SK-N-SH (cell line): ENCODE data around the gene OR8A1. TPM values are rescaled to one million over a fixed set of nuclear protein-coding genes. Genes with fewer than 3 reads are reported as not detected.
"Not testable (repeated sequence)": the region's sequence is repeated elsewhere in the genome, so short reads cannot be mapped to it uniquely, and the experiment has no call there.

ENCODE experiments used
- CTCF ChIA-PET: fragments of 300-600, 350-600 bp; formaldehyde crosslinking; extraction: SDS; loops from one replicate; lab custom pipeline; 2021; lab: Yijun Ruan, JAX
- POLR2A ChIA-PET: fragments of 350-600 bp; sonication (Branson Sonifier 250); formaldehyde crosslinking; extraction: SDS; loops from one replicate; lab custom pipeline; 2020; ENCODE audit warnings: antibody characterized with exemption, inconsistent platforms; lab: Yijun Ruan, JAX
- DNase-seq: peaks from one replicate; pipeline ENCODE4 v3.0.0; 2012
- H2AFZ ChIP-seq: fragments of 200-600 bp; sonication (generic); 2 replicates; pipeline ENCODE4 v1.8.1; 2016; ENCODE audit warnings: antibody characterized with exemption, mild to moderate bottlenecking, low read depth
- H3F3A ChIP-seq: fragments of 200-600 bp; sonication (generic); replicated peaks from 2 replicates; pipeline ENCODE3; 2016; ENCODE audit warnings: antibody characterized with exemption, mild to moderate bottlenecking; ENCODE audit not compliant: insufficient read depth
- H3K27ac ChIP-seq, 2 experiments: fragments of 200-500 bp in 1 of 2; fragments of 200-600 bp in 1 of 2; sonication (Bioruptor generic) in 1 of 2; sonication (generic), shearing (Covaris generic) in 1 of 2; 2 replicates each; pipeline versions ENCODE4 v1.5.1 to v1.6.1; 2014 to 2016; ENCODE audit warnings: low read depth in 2 of 2, inconsistent platforms in 1 of 2, low read length in 1 of 2, mild to moderate bottlenecking in 1 of 2, mixed read lengths in 1 of 2
- H3K27me3 ChIP-seq: fragments of 200-600 bp; sonication (generic), shearing (Covaris generic); 2 replicates; pipeline ENCODE4 v1.6.1; 2016; ENCODE audit warnings: mixed run types; ENCODE audit not compliant: insufficient read depth
- H3K36me3 ChIP-seq, 2 experiments: fragments of 200-500 bp in 1 of 2; fragments of 200-600 bp in 1 of 2; sonication (Bioruptor generic) in 1 of 2; sonication (generic) in 1 of 2; replicated peaks in 1 of 2; 2 replicates each; pipeline versions ENCODE3 to v1.5.1; 2014 to 2016; ENCODE audit warnings: low read length in 1 of 2, mild to moderate bottlenecking in 1 of 2; ENCODE audit not compliant: insufficient read depth in 2 of 2, control insufficient read depth in 1 of 2
- H3K4me1 ChIP-seq, 2 experiments: fragments of 200-500 bp in 1 of 2; fragments of 200-600 bp in 1 of 2; sonication (Bioruptor generic) in 1 of 2; sonication (generic), shearing (Covaris generic) in 1 of 2; 2 replicates each; pipeline versions ENCODE4 v1.5.1 to v1.6.1; 2014 to 2016; ENCODE audit warnings: low read depth in 1 of 2, low read length in 1 of 2, mixed run types in 1 of 2; ENCODE audit not compliant: insufficient read depth in 2 of 2, control insufficient read depth in 1 of 2
- H3K4me2 ChIP-seq: fragments of 200-600 bp; sonication (generic), shearing (Covaris generic); 2 replicates; pipeline ENCODE4 v1.6.1; 2017; ENCODE audit warnings: mixed run types
- H3K4me3 ChIP-seq, 2 experiments: fragments of 200-500 bp in 1 of 2; fragments of 200-600 bp in 1 of 2; sonication (Bioruptor generic) in 1 of 2; sonication (generic), shearing (Covaris generic) in 1 of 2; 2 replicates each; pipeline versions ENCODE4 v1.5.1 to v1.8.1; 2014 to 2016; ENCODE audit warnings: low read depth in 2 of 2, inconsistent platforms in 1 of 2, low read length in 1 of 2, mild to moderate bottlenecking in 1 of 2, mixed read lengths in 1 of 2, moderate library complexity in 1 of 2
- H3K79me2 ChIP-seq: fragments of 200-600 bp; sonication (generic); 2 replicates; pipeline ENCODE4 v1.8.1; 2017; ENCODE audit warnings: mild to moderate bottlenecking; ENCODE audit not compliant: insufficient read depth
- H3K9ac ChIP-seq: fragments of 200-600 bp; sonication (generic); 2 replicates; pipeline ENCODE4 v1.6.1; 2017; ENCODE audit warnings: mixed run types
- H3K9me2 ChIP-seq: fragments of 200-600 bp; sonication (generic); 2 replicates; pipeline ENCODE4 v1.6.1; 2017; ENCODE audit warnings: mixed run types
- H3K9me3 ChIP-seq: fragments of 200-600 bp; sonication (generic); 2 replicates; pipeline ENCODE4 v1.6.1; 2017; ENCODE audit warnings: mixed run types, mild to moderate bottlenecking, moderate library complexity
- H4K20me1 ChIP-seq: fragments of 200-600 bp; sonication (generic); 2 replicates; pipeline ENCODE4 v1.6.1; 2017; ENCODE audit warnings: mild to moderate bottlenecking, mixed run types; ENCODE audit not compliant: insufficient read depth
- EP300 ChIP-seq, 2 experiments: IDR thresholded peaks; 2 replicates each; pipeline versions ENCODE4 v1.4.0 to v1.6.1; 2012; ENCODE audit warnings: borderline replicate concordance in 1 of 2, low read depth in 1 of 2, low read length in 1 of 2
- FOSL2 ChIP-seq: IDR thresholded peaks from 2 replicates; pipeline ENCODE4 v1.4.0; 2012; ENCODE audit warnings: low read depth, mild to moderate bottlenecking, moderate library complexity, borderline replicate concordance
- FOXM1 ChIP-seq: IDR thresholded peaks from 2 replicates; pipeline ENCODE4 v1.4.0; 2012; ENCODE audit warnings: low read depth, mild to moderate bottlenecking
- GABPA ChIP-seq: IDR thresholded peaks from 2 replicates; pipeline ENCODE4 v1.4.0; 2012; ENCODE audit warnings: low read depth, mild to moderate bottlenecking
- GATA2 ChIP-seq: sonication (generic); formaldehyde crosslinking; IDR thresholded peaks from 2 replicates; pipeline ENCODE4 v1.5.0; 2020; ENCODE audit warnings: mild to moderate bottlenecking, missing genetic modification reagents
- IRF3 ChIP-seq: fragments of 150-350 bp; IDR thresholded peaks from 2 replicates; pipeline ENCODE4 v1.6.1; 2016; ENCODE audit warnings: mild to moderate bottlenecking, low read depth, low read length
- MEF2A ChIP-seq: IDR thresholded peaks from 2 replicates; pipeline ENCODE4 v1.4.0; 2012; ENCODE audit warnings: low read depth, borderline replicate concordance
- NFIC ChIP-seq: IDR thresholded peaks from 2 replicates; pipeline ENCODE4 v1.4.0; 2012; ENCODE audit warnings: borderline replicate concordance
- RAD21 ChIP-seq: IDR thresholded peaks from 2 replicates; pipeline ENCODE4 v1.6.1; 2012; ENCODE audit warnings: mild to moderate bottlenecking, low read length
- RXRA ChIP-seq: IDR thresholded peaks from 2 replicates; pipeline ENCODE4 v1.4.0; 2012; ENCODE audit warnings: low read depth, mild to moderate bottlenecking, borderline replicate concordance
- SIN3A ChIP-seq: IDR thresholded peaks from 2 replicates; pipeline ENCODE4 v1.6.1; 2012; ENCODE audit warnings: low read depth, mild to moderate bottlenecking, low read length, moderate library complexity, borderline replicate concordance
- TAF1 ChIP-seq: IDR thresholded peaks from 2 replicates; pipeline ENCODE4 v1.6.1; 2012; ENCODE audit warnings: low read depth, mild to moderate bottlenecking, low read length, moderate library complexity, borderline replicate concordance
- TCF12 ChIP-seq: IDR thresholded peaks from 2 replicates; pipeline ENCODE4 v1.4.0; 2012
- WGBS: methylation state at CpG from one replicate; pipeline ENCODE4 v1.1.6; 2017; ENCODE audit warnings: low lambda C conversion rate; 5-methylcytosine and 5-hydroxymethylcytosine counted together
- polyA plus RNA-seq, 3 experiments: library from polyadenylated mRNA; depleted of rRNA; stranded (reverse); fragments of >200 nt; gene quantifications; 2 replicates each; pipeline ENCODE4 v1.2.3, GENCODE V29; 2012

OR8A1 gene
- polyA plus RNA-seq, 1 of the 3 experiments (the other 2 are of a cell fraction): not detected

DNA sequence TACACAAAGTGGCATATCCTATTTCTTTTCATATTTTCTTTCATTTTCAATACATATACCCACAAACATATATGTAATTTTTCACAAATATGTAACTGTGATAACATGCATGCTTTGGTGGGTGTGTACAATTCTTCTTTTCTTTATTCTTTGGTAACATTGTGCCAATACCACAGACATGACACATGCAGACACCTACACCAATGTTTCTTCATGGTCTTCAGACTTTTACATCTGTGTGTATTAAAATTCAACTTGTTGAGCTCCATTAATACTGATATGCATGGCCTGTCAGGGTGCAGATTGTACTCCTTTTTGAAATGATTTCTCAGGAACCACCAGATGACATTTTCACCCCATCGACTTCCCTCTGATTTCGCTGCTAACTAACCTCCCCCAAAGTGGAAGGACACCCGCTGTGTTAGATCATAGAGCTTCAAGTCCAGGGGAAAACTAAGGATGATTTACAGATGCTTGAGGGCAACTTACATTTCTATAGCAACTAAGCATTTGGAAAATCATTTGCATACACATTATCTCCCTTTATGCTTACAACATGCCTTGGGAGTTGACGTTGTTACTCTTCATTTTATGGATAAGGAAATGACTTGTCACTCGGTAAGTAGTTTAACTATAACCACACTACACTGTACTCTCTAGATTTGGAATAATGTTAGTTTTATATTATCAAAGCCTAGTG is 31.0 kb downstream of the OR8A1 start:
- Histone ChIP-seq H3K36me3 (no peaks in the 10 kb centered on the region), H2AFZ (no peak overlapping the region), H3K9ac (no peak overlapping the region), H3K4me3 (no peak overlapping the region), H3F3A (peaks cover 3% of the 10 kb centered on the region), H3K9me2 (no peaks in the 10 kb centered on the region), H3K4me1 (peaks cover 0 to 5% of the 10 kb centered on the region in 2 experiments; a peak in 1 of 4 replicates), H3K9me3 (no peaks in the 10 kb centered on the region), H3K79me2 (no peaks in the 10 kb centered on the region), H3K27ac (no peak overlapping the region), H3K4me2 (no peak overlapping the region), H3K27me3 (peaks cover 11% of the 10 kb centered on the region; the same call in 1 of the 2 replicates), H4K20me1 (no peaks in the 10 kb centered on the region)
- POLR2A ChIA-PET: no interaction called here
- TF ChIP-seq MEF2A: no peak
- WGBS: 12% methylated on average over 5 of the region's 5 CpGs
- no peak for DNase-seq
- CTCF ChIA-PET: interaction anchor here (1.1 to 4.1 kb wide), 3 partner anchors 15 to 529 kb away, joined by 3 to 12 read pairs (median 4); no protein-coding TSS in a partner anchor

DNA sequence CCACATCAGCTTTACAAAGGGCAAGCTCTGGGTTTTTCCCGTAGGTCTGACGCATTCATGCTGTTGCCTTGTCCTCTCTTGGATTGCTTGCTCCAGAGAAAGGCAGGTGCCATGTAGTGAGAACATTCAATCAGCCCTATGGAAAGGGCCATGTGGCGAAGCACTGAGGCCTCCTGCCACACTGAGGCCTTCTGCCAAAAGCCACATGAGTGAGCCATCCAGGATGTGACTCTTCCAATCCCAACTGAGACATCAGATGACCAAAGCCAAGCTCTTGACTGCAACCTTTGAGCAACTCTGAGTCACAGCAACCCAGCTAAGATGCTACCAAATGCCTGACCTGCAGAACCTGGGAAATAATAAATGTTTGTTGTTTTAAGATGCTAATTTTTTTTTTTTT is 32.4 kb downstream of the OR8A1 start:
- DNase-seq: no peak
- WGBS: 13% methylated on average over 2 of the region's 3 CpGs
- CTCF ChIA-PET: interaction anchor here (1.4 to 4.1 kb wide), 2 partner anchors 11 to 17 kb away, joined by 4 to 12 read pairs; no protein-coding TSS in a partner anchor

GRCh38 chr11:124602723-124603122 is 32.9 kb downstream of the OR8A1 start:
- CTCF ChIA-PET: interaction anchor here (1.4 to 4.1 kb wide), 2 partner anchors 10 to 17 kb away, joined by 4 to 12 read pairs; no protein-coding TSS in a partner anchor
- WGBS: 19% methylated on average over 3 of the region's 3 CpGs
- H3F3A ChIP-seq, H4K20me1 ChIP-seq, H3K4me3 ChIP-seq, H3K27ac ChIP-seq, H3K9me3 ChIP-seq, H3K79me2 ChIP-seq, H3K9ac ChIP-seq, H2AFZ ChIP-seq, H3K4me2 ChIP-seq, POLR2A ChIA-PET, H3K9me2 ChIP-seq, H3K36me3 ChIP-seq, H3K4me1 ChIP-seq, DNase-seq, H3K27me3 ChIP-seq: not testable (repeated sequence)

More for the DNA sequence above, 32.4 kb downstream of the OR8A1 start:
- Histone ChIP-seq H3K79me2 (no peaks in the 10 kb centered on the region), H3F3A (no peaks in the 10 kb centered on the region), H3K9me3 (no peaks in the 10 kb centered on the region), H3K9me2 (no peaks in the 10 kb centered on the region), H2AFZ (no peak overlapping the region), H3K36me3 (no peaks in the 10 kb centered on the region), H3K27ac (no peak overlapping the region), H3K4me1 (peaks cover 0 to 5% of the 10 kb centered on the region in 2 experiments; a peak in 1 of 4 replicates), H3K9ac (no peak overlapping the region), H4K20me1 (no peaks in the 10 kb centered on the region), H3K4me2 (no peak overlapping the region), H3K27me3 (peaks cover 4% of the 10 kb centered on the region; the same call in 1 of the 2 replicates), H3K4me3 (no peak overlapping the region)
- POLR2A ChIA-PET: no interaction called here
- no peak for TF ChIP-seq FOXM1
- 0 out of 2 replicates have a peak, but pooled peaks have one; percentile 24 for TF ChIP-seq FOSL2
- TF ChIP-seq SIN3A: no peak
- TF ChIP-seq RXRA: no peak
- TF ChIP-seq GATA2 (CRISPR knock-in tag): no peak
- no peak for TF ChIP-seq GABPA
- TF ChIP-seq EP300 (IDR thresholded peaks at IDR 0.05; ENCODE audit: borderline replicate concordance in 1 of 2, low read depth in 1 of 2, low read length in 1 of 2): no peak
- no peak for TF ChIP-seq RAD21
- no peak for TF ChIP-seq IRF3
- no peak for TF ChIP-seq TAF1
- peak; percentile 18; the same call in 1 of the 2 replicates for TF ChIP-seq TCF12
- 0 out of 2 replicates have a peak, but pooled peaks have one; percentile 19 for TF ChIP-seq NFIC
